ENCODE measurements around the gene RPH3AL.
"Not testable (repeated sequence)": the region's sequence is repeated elsewhere in the genome, so short reads cannot be mapped to it uniquely, and the experiment has no call there.

RPH3AL gene

DNA sequence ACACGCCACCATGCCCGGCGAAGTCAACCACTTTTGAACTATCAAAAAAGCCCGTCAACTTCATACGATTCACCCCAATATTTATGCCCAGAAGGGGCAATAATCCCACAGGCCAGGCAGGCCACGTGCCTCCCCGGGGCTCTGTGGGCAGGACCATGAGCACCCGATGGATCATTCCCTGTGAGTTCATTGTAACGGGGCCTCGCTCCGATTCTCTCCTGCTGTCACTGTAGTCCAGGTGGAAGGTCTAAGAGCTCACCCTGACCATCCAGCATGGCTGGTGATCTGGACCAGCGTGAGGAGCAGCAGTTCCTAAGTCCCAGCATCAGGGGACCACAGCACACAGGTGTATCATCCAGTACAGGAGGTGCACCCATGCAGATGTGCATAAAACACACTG lies 93.7 kb downstream of the RPH3AL start:
- DNase-seq: no peak

- no peak for DNase-seq
These were observed 94.4 kb downstream of the RPH3AL start for GRCh38 chr17:258045-258734.

DNA sequence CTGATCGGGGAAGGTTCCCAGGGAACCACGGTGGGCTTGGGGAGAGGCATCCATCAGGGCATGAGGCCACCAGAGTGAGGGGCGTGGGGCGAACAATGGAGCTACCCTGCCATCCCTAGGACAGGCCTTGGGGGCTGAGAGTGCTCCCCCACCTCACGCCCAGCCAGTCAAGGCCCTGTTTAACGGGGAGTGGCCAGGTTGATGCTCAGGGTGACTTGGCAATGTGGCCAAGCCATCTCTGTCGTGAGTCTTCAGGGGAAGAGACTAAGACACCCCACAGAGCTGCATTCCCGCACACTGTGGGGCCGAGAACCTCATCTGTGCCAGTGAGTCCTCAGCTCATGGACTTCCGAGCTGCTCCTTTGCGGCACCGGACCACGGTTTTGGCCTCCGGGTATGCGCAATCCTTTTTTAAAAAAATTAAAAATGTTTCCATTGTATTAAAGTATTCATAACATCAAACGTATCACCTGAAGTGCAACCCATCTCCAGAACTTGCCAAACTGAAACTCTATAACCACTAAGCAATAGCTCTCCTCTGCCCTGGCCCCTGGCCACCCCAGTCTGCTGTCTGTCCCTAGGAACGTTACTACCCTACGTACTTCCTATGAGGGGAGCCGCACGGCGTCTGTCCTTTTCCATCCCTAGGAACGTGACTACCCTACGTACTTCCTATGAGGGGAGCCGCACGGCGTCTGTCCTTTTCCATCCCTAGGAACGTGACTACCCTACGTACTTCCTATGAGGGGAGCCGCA lies 99.3 kb downstream of the RPH3AL start:
- no peak for DNase-seq

- no peak for DNase-seq
These were observed 100.2 kb downstream of the RPH3AL start for GRCh38 chr17:252456-252855.

DNA sequence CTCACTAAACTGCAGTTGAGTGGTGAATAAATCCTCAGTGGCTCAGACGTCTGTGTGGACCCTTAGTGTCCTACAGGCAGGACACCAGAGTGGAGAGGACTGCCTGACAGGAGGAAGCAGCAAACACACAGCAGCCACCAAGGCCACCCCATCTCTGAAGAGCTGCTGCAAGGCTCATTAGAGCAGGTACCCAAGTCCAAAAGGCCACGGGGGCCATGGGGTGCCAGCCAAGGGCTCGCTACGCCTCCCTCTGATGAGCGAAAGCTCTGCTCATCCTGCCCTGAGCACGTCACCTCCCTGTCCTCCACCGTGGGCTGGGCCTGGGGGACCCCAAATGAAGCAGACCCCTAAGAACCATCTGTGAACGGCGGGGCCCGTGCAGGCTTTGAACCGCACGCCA lies 101.1 kb downstream of the RPH3AL start:
- DNase-seq: no peak

GRCh38 chr17:250487-251300 lies 101.9 kb downstream of the RPH3AL start:
- DNase-seq: no peak

DNA sequence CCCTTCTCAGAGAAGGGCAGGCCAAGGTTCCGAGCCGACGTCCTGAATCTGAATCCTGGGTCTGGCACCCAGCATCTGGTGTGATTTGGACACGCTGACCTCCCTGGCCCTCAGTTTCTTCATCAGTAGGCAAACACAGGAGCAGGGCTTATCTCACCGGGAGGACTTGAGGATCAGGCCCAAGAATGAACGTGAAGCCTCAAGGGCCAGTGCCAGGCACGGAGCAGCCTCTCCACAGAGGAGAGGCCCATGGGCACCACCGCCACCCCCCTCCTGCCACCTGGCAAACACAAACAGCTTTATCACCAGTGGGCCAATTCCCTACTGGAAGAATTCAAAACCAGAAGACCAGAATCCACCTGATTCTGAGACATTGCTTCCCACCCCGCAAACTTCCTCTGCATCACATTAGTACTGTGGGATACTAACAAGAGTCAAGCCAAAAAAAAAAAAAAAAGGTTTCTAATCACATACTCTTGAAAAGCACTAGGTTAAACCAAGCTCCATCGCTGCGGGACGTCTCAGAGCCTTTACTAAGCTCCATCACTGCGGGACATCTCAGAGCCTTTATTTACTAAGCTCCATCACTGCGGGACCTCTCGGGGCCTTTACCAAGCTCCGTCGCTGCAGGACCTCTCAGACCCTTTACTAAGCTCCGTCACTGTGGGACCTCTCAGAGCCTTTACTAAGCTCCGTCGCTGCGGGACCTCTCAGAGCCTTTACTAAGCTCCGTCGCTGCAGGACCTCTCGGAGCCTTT lies 103.2 kb downstream of the RPH3AL start:
- DNase-seq: no peak

GRCh38 chr17:248337-249235 lies 104.0 kb downstream of the RPH3AL start:
- DNase-seq: no peak

DNA sequence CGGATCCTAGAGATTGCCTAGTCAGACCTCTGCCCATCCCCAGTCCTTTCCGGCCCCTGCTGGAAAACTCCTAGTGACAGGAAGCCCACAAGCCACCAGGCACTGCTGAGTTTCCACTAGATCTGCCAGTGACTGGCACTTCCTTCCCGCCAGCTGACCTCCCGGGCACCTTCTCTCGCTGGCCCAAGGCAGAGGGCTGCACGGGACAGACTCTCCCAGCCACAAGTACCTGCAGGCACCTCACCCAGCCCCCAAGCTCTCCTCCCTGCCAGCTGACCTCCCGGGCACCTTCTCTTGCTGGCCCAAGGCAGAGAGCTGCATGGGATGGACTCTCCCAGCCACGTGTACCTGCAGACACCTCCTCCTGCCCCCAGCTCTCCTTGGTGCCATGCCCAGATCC lies 104.8 kb downstream of the RPH3AL start:
- DNase-seq: no peak

- no peak for DNase-seq
These were observed 105.7 kb downstream of the RPH3AL start for GRCh38 chr17:246851-247421.

DNA sequence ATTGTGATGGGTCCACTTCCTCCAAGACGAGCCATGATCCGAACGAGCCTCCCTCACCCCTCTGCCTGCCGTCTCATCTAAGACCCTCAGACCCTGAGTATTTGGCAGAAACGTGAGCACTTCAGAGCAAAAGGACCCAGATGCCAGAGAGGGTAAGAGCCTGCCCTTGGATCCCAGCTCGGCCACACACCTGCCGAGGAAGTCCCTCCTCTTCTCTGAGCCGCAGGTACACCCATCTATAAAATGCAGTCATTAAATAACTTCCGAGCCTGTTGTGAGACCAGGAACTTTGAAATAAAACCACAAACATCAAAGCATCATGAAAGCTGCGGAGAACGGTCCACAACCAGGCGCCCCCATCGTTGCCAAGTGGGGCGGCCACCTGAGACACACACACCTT lies 106.4 kb downstream of the RPH3AL start:
- no peak for DNase-seq

DNA sequence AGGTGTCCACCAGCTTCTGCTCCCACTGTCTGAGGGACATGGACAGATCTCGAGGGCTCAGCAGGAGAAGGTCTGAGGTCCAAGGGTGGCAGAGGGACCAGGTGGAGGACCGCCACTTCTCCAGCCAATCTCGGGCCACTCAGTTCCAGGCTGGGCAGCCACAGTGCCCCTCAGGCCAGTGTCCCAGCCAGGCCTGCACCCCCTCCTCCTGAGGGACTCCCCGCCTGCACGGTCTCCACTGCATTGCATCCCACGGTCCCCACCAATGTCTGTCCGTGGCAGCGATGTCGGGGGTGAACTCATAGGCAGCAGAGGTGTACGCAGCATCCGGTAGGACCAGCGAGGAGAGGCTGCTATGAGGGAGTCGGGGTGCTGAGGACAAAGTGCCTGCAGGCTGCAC lies 107.0 kb downstream of the RPH3AL start:
- no peak for DNase-seq

GRCh38 chr17:245020-245419 lies 107.6 kb downstream of the RPH3AL start:
- DNase-seq: no peak

- DNase-seq: not testable (repeated sequence)
These were observed 108.7 kb downstream of the RPH3AL start for GRCh38 chr17:243924-244323.

DNA sequence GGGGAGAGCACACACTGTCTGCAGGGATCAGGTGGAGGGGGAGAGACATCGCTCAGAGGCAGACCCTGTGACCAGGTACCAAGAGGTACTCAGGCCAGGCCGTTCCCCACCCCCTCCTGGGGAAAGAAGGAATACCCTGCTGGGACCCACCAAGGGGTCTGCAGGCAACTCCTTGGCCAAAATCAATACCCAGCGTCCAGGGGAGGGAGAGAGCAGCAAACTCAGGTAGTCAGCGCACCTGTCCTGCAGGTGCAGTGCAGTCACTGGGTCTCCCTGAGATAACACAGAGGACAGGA lies 113.7 kb downstream of the RPH3AL start:
- no peak for DNase-seq

- no peak for DNase-seq
These were observed 114.3 kb downstream of the RPH3AL start for GRCh38 chr17:238071-238963.

DNA sequence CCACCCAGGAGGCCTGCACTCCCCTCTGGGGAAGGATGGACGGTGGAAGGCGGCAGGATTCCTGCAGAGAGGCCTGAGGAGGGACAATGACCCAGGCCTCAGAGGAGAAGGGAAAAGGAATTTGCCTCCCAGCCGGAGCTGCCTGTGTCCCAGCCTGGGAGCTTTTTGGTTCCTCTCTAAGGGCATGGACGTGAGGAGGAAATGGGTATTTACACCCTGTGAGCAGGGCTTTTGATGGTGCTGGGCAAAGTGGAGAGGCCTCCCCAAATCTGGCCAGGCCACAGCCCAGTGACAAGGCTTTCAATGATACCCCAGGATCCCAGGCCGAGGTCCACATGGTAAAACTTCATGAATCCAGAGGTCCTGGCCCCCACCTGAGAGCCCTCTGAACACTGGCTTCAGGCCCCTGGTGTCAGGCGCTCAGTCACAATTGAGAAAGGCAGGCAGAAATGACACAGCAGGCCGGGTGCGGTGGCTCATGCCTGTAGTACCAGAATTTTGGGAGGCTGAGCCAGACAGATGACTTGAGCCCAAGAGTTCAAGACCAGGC lies 115.1 kb downstream of the RPH3AL start:
- DNase-seq: no peak

DNA sequence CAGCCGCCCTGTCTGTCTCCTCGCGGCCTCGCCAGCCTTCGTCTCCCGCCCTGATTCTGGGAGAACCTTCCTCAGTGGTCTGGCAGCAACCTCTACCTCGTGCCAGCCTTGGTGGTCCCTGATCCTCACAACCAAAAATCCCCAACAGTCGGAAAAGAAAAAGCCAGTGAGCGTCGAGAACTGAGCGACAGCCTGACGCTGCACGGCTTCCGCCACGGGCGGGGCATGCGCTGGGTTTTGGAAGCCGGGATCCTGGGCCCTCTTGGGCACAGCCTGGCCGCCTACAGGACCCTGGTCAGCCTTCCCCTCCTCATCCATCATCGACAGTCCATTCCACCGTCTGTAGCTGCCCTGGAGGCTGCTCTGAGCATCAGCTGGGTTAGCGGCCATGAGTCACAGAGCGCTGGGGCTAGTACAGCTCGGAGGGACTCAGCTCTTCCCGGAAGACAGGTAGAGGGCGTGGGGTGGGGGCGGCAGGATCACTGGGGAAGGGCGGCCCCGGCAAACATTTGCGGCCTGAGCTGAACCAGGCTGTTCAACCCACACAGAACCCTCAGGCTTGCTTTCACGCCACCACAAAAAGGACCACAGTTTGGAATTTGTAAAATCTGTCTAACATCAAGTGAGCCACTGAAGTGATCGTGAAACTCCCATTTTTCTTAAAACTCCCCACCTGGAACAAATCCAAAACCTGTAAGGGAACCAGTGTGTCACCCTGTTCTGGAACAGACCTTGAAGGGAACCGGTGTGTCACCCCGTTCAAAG lies 115.8 kb downstream of the RPH3AL start:
- no peak for DNase-seq

- no peak for DNase-seq
These were observed 116.6 kb downstream of the RPH3AL start for GRCh38 chr17:235831-236640.

All from kidney glomerular epithelial cell (primary cell).